Body of pancreas (tissue), 4 donors: Measurements from ENCODE around the gene HOXA13. TPM values are rescaled to one million over a fixed set of nuclear protein-coding genes. Genes with fewer than 3 reads are reported as not detected.

ENCODE experiments used
- ATAC-seq: fragments of 150-250 bp; one replicate; pipeline ENCODE4 v1.9.1; 2016
- DNase-seq, 4 donors: peaks; one replicate each; pipeline ENCODE4 v3.0.0-alpha.2; 2019
- H3K27ac ChIP-seq, 4 donors: fragments of 200-600 bp; sonication (generic); 1 replicate in 3 of 4; 2 replicates in 1 of 4; pipeline versions ENCODE4 v1.5.1 to v1.6.1; 2016 to 2019; ENCODE audit warnings: mild to moderate bottlenecking in 1 of 4, mixed read lengths in 1 of 4, moderate library complexity in 1 of 4
- H3K27me3 ChIP-seq, 2 donors: fragments of 200-600 bp; sonication (generic); one replicate each; pipeline ENCODE4 v1.6.0; 2016; ENCODE audit warnings: mild to moderate bottlenecking in 1 of 2
- H3K36me3 ChIP-seq, 2 donors: fragments of 200-600 bp; sonication (generic); replicated peaks in 1 of 2; 2 replicates each; pipeline ENCODE4 v1.5.1; 2016; ENCODE audit warnings: low read depth in 2 of 2; ENCODE audit not compliant: insufficient read depth in 1 of 2
- H3K4me1 ChIP-seq: fragments of 200-600 bp; sonication (generic); one replicate; pipeline ENCODE4 v1.6.0; 2016
- H3K4me3 ChIP-seq, 2 donors: fragments of 200-600 bp; sonication (generic); 1 replicate in 1 of 2; 2 replicates in 1 of 2; pipeline ENCODE4 v1.5.1; 2016 to 2019
- H3K9me3 ChIP-seq, 3 donors: fragments of 200-600 bp; sonication (generic); 1 replicate in 2 of 3; 2 replicates in 1 of 3; pipeline ENCODE4 v1.5.1; 2016
- POLR2A ChIP-seq, 3 donors: fragments of 450-650 bp; IDR thresholded peaks; one replicate each; pipeline ENCODE4 v1.6.1; 2016; ENCODE audit warnings: antibody characterized with exemption in 3 of 3, mild to moderate bottlenecking in 2 of 3
- WGBS, 2 donors: methylation state at CpG; one replicate each; pipeline ENCODE4 v1.1.5; 2017; 5-methylcytosine and 5-hydroxymethylcytosine counted together
- intact Hi-C: fragments of 100-400 bp; cut with DNase I; formaldehyde crosslinking; loops from one replicate; pipeline ENCODE4 v1.15.1; 2023
- total RNA-seq, 2 donors: library from RNA; depleted of rRNA; stranded (reverse); fragments of >200 nt; gene quantifications; one replicate each; pipeline ENCODE4 v1.1.0, GENCODE V29; 2016
- TF ChIP-seq, protein P1 (sequence below), 7 experiments: fragments of 450-650 bp in 4 of 7; fragments of 200-600 bp in 3 of 7; sonication (generic) in 3 of 7; IDR thresholded peaks; one replicate each; pipeline ENCODE4 v1.5.1; 2016 to 2019; ENCODE audit warnings: antibody characterized with exemption in 7 of 7

Gene HOXA13
- total RNA-seq, 2 donors from 2014 or later = not detected

DNA sequence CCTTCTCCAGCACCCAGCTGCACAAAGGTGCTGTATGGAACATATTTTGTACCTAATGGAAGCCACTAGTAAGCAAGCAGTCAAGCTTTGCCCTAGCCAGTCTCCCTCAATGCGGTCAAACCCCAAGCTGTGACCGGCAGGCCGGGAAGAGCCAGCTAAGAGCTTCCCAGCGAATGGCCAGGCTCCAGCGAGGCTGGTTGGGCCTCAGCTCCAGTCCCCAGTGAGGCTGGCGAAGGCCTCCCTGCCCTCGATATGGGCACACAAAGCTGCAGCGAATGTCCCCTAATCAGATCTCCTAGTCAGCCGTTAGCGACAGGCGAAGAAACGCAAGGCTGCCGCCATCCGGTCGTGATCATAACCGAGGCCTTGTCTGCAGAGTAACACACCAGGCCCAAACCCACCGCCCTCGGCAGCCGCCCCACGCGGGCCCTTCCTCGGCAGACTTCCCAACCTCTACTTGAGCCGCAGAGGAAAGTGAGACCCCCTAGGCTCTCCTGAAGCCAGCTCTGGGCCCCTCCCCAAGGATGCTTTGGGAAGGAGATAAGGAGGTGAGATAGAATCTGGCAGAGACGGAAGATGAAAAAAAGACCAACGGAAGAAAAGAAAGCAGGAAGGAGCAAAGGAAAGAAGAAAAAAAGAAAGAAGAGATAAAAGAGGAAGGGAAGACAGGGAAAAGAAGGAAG is 31.5 kb downstream of the HOXA13 start:
- TF ChIP-seq, protein P1, sequence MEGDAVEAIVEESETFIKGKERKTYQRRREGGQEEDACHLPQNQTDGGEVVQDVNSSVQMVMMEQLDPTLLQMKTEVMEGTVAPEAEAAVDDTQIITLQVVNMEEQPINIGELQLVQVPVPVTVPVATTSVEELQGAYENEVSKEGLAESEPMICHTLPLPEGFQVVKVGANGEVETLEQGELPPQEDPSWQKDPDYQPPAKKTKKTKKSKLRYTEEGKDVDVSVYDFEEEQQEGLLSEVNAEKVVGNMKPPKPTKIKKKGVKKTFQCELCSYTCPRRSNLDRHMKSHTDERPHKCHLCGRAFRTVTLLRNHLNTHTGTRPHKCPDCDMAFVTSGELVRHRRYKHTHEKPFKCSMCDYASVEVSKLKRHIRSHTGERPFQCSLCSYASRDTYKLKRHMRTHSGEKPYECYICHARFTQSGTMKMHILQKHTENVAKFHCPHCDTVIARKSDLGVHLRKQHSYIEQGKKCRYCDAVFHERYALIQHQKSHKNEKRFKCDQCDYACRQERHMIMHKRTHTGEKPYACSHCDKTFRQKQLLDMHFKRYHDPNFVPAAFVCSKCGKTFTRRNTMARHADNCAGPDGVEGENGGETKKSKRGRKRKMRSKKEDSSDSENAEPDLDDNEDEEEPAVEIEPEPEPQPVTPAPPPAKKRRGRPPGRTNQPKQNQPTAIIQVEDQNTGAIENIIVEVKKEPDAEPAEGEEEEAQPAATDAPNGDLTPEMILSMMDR (IDR thresholded peaks at IDR 0.05) = no peak
- no peak for TF ChIP-seq POLR2A (IDR thresholded peaks at IDR 0.05)
- H3K36me3 ChIP-seq = no peaks in the 10 kb centered on the region
- no peaks in the 10 kb centered on the region for H3K9me3 ChIP-seq
- no peak overlapping the region for H3K4me3 ChIP-seq
- intact Hi-C loops = loop anchor here (10.0 kb wide), 1 partner anchor 314 kb away; no protein-coding TSS in a partner anchor
- no peak overlapping the region for H3K27ac ChIP-seq
- no peak for ATAC-seq
- peaks cover 2 to 88% of the 10 kb centered on the region in 2 donors for H3K27me3 ChIP-seq
- H3K4me1 ChIP-seq = peaks cover 23% of the 10 kb centered on the region
- WGBS, 2 donors = 5 to 17% methylated on average over 25 of the region's 25 CpGs
- no peak for DNase-seq

DNA sequence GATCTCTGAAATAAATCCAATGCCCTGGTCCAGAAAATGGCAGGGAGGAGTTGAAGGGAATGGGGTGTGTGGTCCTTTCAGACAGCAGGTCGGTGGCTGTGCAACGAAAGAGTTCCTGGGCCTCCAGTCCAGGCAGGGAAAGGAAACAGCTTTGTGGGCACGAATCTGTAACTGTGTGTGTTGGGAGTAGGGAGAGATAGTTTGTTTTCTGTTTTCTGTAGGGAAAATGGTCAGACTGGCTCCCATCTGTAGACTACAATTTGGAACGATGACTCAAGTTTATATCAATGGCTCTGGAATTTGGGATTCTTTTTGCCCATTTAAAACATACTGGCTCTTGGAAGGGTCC is 32.0 kb downstream of the HOXA13 start:
- DNase-seq (no peak), ATAC-seq (no peak)
- Histone ChIP-seq H3K36me3 (no peaks in the 10 kb centered on the region), H3K4me3 (no peak overlapping the region), H3K27ac (no peak overlapping the region), H3K9me3 (no peaks in the 10 kb centered on the region), H3K27me3 (peaks cover 0 to 87% of the 10 kb centered on the region in 2 donors), H3K4me1 (peaks cover 18% of the 10 kb centered on the region)
- TF ChIP-seq, protein P1 (IDR thresholded peaks at IDR 0.05) = no peak
- no peak for TF ChIP-seq POLR2A (IDR thresholded peaks at IDR 0.05)
- 12 to 23% methylated on average over 4 of the region's 4 CpGs for WGBS, 2 donors
- intact Hi-C loops = loop anchor here (10.0 kb wide), 1 partner anchor 313 kb away; no protein-coding TSS in a partner anchor

DNA sequence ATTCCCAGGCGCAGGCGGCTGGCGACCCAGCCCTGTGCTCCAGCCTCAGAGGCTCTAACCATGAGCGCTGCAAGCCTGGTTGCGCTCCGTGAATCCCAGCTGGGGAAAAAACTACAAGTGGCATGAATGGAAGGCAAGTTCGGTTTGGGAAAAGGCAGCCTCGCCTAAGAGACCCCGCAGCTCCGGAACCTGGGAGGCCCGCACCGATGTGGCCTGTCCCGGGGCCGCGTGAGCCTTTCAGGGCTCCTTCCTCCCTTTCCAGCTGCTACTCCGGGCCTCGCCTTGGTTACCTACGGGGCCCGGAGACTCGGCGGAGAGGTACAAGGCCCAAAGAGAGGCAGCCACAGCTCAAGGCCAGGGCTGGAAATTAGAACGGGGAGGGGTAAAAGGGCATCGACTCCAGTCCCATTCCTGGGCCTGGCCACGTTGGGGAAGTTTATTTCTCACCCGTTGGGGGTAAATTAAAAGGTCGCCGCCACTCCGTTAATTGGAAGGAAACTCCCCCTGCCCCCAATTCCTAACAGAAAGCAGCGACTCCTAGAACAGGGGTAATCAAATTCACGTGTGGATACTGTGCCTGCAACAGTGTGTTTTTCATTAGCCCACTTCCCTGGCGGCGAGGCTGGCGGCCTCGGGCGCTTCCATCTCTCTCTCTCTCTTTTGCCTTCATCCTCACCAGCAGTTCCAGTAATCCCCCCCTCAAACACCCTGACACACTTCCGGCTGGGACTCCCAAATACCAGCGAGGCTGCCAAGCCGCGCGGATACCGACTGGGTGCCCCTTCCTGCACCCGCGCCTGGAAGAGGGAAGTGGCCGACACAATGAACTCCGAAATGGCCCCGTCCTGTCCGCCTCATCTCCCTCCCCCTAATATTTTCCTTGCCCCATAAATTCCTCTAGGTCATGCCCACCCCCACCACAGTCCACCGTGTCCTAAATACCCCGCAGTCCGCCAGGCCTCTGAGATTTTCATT is 33.1 kb downstream of the HOXA13 start:
- 8 to 19% methylated on average over 37 to 50 of the region's 50 CpGs for WGBS, 2 donors

DNA sequence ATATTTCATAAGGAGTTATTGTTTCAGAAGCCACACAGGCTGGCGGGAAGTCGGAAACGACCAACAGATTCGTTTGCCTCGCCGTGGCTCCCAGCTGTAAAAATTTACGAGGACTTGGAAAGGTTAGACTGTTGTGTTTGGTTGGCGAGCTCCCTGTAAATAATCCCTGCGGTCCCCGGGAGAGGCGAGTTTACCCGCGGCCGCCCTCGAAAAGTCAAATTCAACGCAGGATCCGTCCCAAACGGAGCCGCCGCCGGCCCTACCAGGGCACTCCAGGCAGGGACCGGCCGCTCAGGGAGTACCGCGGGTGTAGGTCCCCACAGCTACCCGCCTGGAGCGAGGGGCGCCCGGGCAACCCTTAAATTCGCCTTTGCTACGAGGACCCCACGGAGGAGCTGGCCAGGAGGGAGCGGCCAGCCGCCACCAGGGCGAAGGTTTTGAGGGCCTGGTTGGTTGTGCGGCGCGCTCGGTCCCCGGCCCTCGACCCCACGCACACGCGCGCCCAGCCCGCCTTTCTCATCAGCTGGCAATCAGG is 33.8 kb downstream of the HOXA13 start:
- H3K36me3 ChIP-seq = no peaks in the 10 kb centered on the region
- WGBS, 2 donors = 7 to 15% methylated on average over 17 to 46 of the region's 46 CpGs
- no peak for TF ChIP-seq POLR2A (IDR thresholded peaks at IDR 0.05)
- TF ChIP-seq, protein P1 (IDR thresholded peaks at IDR 0.05) = no peak
- ATAC-seq = no peak
- H3K4me3 ChIP-seq = no peak overlapping the region
- peaks cover 17% of the 10 kb centered on the region for H3K4me1 ChIP-seq
- H3K27me3 ChIP-seq = peaks cover 0 to 69% of the 10 kb centered on the region in 2 donors
- DNase-seq = no peak
- intact Hi-C loops = loop anchor here (10.0 kb wide), 1 partner anchor 311 kb away; no protein-coding TSS in a partner anchor
- H3K9me3 ChIP-seq = no peaks in the 10 kb centered on the region
- no peak overlapping the region for H3K27ac ChIP-seq

More for the DNA sequence above, 33.1 kb downstream of the HOXA13 start:
- intact Hi-C loops = loop anchor here (10.0 kb wide), 1 partner anchor 312 kb away; no protein-coding TSS in a partner anchor
- TF ChIP-seq, protein P1 (IDR thresholded peaks at IDR 0.05) = no peak
- no peak for TF ChIP-seq POLR2A (IDR thresholded peaks at IDR 0.05)
- ATAC-seq = no peak
- no peaks in the 10 kb centered on the region for H3K9me3 ChIP-seq
- H3K27me3 ChIP-seq = peaks cover 0 to 76% of the 10 kb centered on the region in 2 donors
- H3K4me1 ChIP-seq = peaks cover 12% of the 10 kb centered on the region
- no peak overlapping the region for H3K27ac ChIP-seq
- no peaks in the 10 kb centered on the region for H3K36me3 ChIP-seq
- DNase-seq = no peak
- no peak overlapping the region for H3K4me3 ChIP-seq
